ENCODE measurements around the gene ZIC1.
A peak's percentile ranks its signal among the peaks of the same experiment; 100 is the strongest.

ZIC1 gene

GRCh38 chr3:147407114-147407497 is 2.1 kb upstream of the ZIC1 start:
- Histone ChIP-seq H3K9ac (ENCODE audit: low read depth, low read length) (peak overlapping the region; percentile 32; the same call in 1 of the 2 replicates), H3K4me3 (ENCODE audit: low read length) (peak overlapping the region; percentile 64; the same call in 1 of the 2 replicates), H3K36me3 (ENCODE audit: insufficient read depth, low read depth, low read length) (no peaks in the 10 kb centered on the region), H3K9me3 (ENCODE audit: insufficient read depth, low read depth, low read length) (no peaks in the 10 kb centered on the region; the same call in 1 of the 2 replicates), H3K27ac (ENCODE audit: low read length) (no peak overlapping the region), H3K27me3 (ENCODE audit: insufficient read depth, low read length) (peaks cover 100% of the 10 kb centered on the region), H3K4me1 (ENCODE audit: insufficient read depth, low read length) (peaks cover 34% of the 10 kb centered on the region)

- Histone ChIP-seq H3K4me3 (ENCODE audit: low read length) (peak overlapping the region; percentile 64), H3K27ac (ENCODE audit: low read length) (no peak overlapping the region), H3K4me1 (ENCODE audit: insufficient read depth, low read length) (peaks cover 31% of the 10 kb centered on the region; the same call in 1 of the 2 replicates), H3K27me3 (ENCODE audit: insufficient read depth, low read length) (peaks cover 100% of the 10 kb centered on the region), H3K36me3 (ENCODE audit: insufficient read depth, low read depth, low read length) (no peaks in the 10 kb centered on the region), H3K9me3 (ENCODE audit: insufficient read depth, low read depth, low read length) (no peaks in the 10 kb centered on the region; the same call in 1 of the 2 replicates), H3K9ac (ENCODE audit: low read depth, low read length) (peak overlapping the region; percentile 46; the same call in 1 of the 2 replicates)
These were observed 1.5 kb upstream of the ZIC1 start for GRCh38 chr3:147407498-147408187.

- Histone ChIP-seq H3K27me3 (ENCODE audit: insufficient read depth, low read length) (peaks cover 100% of the 10 kb centered on the region), H3K4me1 (ENCODE audit: insufficient read depth, low read length) (peaks cover 34% of the 10 kb centered on the region; the same call in 1 of the 2 replicates), H3K9me3 (ENCODE audit: insufficient read depth, low read depth, low read length) (no peaks in the 10 kb centered on the region; the same call in 1 of the 2 replicates), H3K9ac (ENCODE audit: low read depth, low read length) (peak overlapping the region; percentile 46; the same call in 1 of the 2 replicates), H3K4me3 (ENCODE audit: low read length) (peak overlapping the region; percentile 64), H3K36me3 (ENCODE audit: insufficient read depth, low read depth, low read length) (no peaks in the 10 kb centered on the region), H3K27ac (ENCODE audit: low read length) (no peak overlapping the region)
These were observed 721 bp upstream of the ZIC1 start for GRCh38 chr3:147408188-147409100.

DNA sequence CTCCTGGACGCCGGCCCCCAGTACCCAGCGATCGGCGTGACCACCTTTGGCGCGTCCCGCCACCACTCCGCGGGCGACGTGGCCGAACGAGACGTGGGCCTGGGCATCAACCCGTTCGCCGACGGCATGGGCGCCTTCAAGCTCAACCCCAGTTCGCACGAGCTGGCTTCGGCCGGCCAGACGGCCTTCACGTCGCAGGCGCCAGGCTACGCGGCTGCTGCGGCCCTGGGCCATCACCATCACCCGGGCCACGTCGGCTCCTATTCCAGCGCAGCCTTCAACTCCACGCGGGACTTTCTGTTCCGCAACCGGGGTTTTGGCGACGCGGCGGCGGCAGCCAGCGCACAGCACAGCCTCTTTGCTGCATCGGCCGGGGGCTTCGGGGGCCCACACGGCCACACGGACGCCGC is 956 bp downstream of the ZIC1 start:
- Histone ChIP-seq H3K9me3 (ENCODE audit: insufficient read depth, low read depth, low read length) (no peaks in the 10 kb centered on the region; the same call in 1 of the 2 replicates), H3K27me3 (ENCODE audit: insufficient read depth, low read length) (peaks cover 100% of the 10 kb centered on the region), H3K4me3 (ENCODE audit: low read length) (peak overlapping the region; percentile 64; the same call in 1 of the 2 replicates), H3K36me3 (ENCODE audit: insufficient read depth, low read depth, low read length) (no peaks in the 10 kb centered on the region), H3K4me1 (ENCODE audit: insufficient read depth, low read length) (peaks cover 22% of the 10 kb centered on the region; the same call in 1 of the 2 replicates), H3K9ac (ENCODE audit: low read depth, low read length) (peak overlapping the region; percentile 3; the same call in 1 of the 2 replicates), H3K27ac (ENCODE audit: low read length) (no peak overlapping the region)

- Histone ChIP-seq H3K4me3 (ENCODE audit: low read length) (peak overlapping the region; percentile 64; the same call in 1 of the 2 replicates), H3K4me1 (ENCODE audit: insufficient read depth, low read length) (peaks cover 19% of the 10 kb centered on the region; the same call in 1 of the 2 replicates), H3K9me3 (ENCODE audit: insufficient read depth, low read depth, low read length) (no peaks in the 10 kb centered on the region; the same call in 1 of the 2 replicates), H3K27ac (ENCODE audit: low read length) (no peak overlapping the region), H3K9ac (ENCODE audit: low read depth, low read length) (peak overlapping the region; percentile 3; the same call in 1 of the 2 replicates), H3K36me3 (ENCODE audit: insufficient read depth, low read depth, low read length) (no peaks in the 10 kb centered on the region), H3K27me3 (ENCODE audit: insufficient read depth, low read length) (peaks cover 100% of the 10 kb centered on the region)
These were observed 1.5 kb downstream of the ZIC1 start for GRCh38 chr3:147410526-147411237.

GRCh38 chr3:147411238-147411814 is 2.2 kb downstream of the ZIC1 start:
- H3K9me3 ChIP-seq (ENCODE audit: insufficient read depth, low read depth, low read length) = no peaks in the 10 kb centered on the region; the same call in 1 of the 2 replicates
- peak overlapping the region; percentile 64; the same call in 1 of the 2 replicates for H3K4me3 ChIP-seq (ENCODE audit: low read length)
- no peak overlapping the region for H3K27ac ChIP-seq (ENCODE audit: low read length)
- H3K4me1 ChIP-seq (ENCODE audit: insufficient read depth, low read length) = peaks cover 19% of the 10 kb centered on the region; the same call in 1 of the 2 replicates
- peaks cover 100% of the 10 kb centered on the region for H3K27me3 ChIP-seq (ENCODE audit: insufficient read depth, low read length)
- H3K36me3 ChIP-seq (ENCODE audit: insufficient read depth, low read depth, low read length) = no peaks in the 10 kb centered on the region
- H3K9ac ChIP-seq (ENCODE audit: low read depth, low read length) = peak overlapping the region; percentile 3; the same call in 1 of the 2 replicates

DNA sequence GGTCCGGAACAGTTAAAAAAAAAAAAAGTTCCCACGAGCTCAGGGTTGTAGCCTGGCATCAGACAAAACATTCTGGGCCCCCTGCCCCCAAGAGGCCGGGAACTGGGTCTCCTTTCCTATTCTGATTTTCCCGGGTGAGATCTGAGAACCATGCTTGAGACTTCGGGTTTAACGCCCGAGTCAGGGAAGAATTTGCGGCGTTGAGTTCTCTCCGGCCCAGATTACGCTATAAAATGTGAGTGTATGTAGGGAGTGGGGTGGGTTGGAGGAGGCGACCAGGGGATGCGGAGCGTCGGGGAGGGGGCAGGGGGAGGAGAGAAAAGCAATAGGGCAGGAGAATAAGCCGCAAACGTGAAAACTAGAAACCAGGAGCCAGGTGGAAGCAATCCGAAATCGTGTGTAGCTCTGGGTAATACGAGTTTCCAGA is 2.7 kb downstream of the ZIC1 start:
- Histone ChIP-seq H3K27me3 (ENCODE audit: insufficient read depth, low read length) (peaks cover 100% of the 10 kb centered on the region), H3K27ac (ENCODE audit: low read length) (no peak overlapping the region), H3K9me3 (ENCODE audit: insufficient read depth, low read depth, low read length) (no peaks in the 10 kb centered on the region), H3K4me3 (ENCODE audit: low read length) (peak overlapping the region; percentile 64; the same call in 1 of the 2 replicates), H3K9ac (ENCODE audit: low read depth, low read length) (peak overlapping the region; percentile 3; the same call in 1 of the 2 replicates), H3K36me3 (ENCODE audit: insufficient read depth, low read depth, low read length) (no peaks in the 10 kb centered on the region), H3K4me1 (ENCODE audit: insufficient read depth, low read length) (peaks cover 19% of the 10 kb centered on the region; the same call in 1 of the 2 replicates)

DNA sequence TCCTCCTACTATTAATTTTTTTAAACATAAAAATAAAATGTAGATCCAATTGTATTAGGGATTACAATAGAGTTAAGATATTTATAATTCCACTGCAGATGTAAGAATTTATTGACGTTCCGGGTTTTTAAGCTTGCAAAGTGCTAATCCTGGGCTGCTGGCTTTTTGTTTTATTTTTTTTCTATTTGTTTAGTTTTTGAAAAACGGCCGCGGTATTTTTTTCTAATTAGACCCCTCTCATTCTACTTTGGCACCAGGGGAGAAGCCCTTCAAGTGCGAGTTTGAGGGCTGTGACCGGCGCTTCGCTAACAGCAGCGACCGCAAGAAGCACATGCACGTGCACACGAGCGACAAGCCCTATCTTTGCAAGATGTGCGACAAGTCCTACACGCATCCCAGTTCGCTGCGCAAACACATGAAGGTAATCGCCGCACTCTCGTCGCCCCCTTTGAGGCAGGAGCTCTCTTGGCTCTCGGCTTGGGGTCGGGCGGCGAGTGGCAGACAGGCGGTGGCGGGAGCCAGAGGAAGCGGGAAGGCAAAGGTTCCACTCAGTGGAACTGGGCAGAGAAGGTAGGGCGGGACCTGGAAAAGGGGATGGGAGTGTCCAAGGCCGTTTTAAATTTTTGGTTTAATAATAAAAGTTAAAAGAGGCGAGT is 3.2 kb downstream of the ZIC1 start:
- Histone ChIP-seq H3K27me3 (ENCODE audit: insufficient read depth, low read length) (peaks cover 100% of the 10 kb centered on the region), H3K4me3 (ENCODE audit: low read length) (peak overlapping the region; percentile 58; the same call in 1 of the 2 replicates), H3K4me1 (ENCODE audit: insufficient read depth, low read length) (peaks cover 16% of the 10 kb centered on the region; the same call in 1 of the 2 replicates), H3K36me3 (ENCODE audit: insufficient read depth, low read depth, low read length) (no peaks in the 10 kb centered on the region), H3K27ac (ENCODE audit: low read length) (no peak overlapping the region), H3K9me3 (ENCODE audit: insufficient read depth, low read depth, low read length) (no peaks in the 10 kb centered on the region), H3K9ac (ENCODE audit: low read depth, low read length) (no peak overlapping the region)

DNA sequence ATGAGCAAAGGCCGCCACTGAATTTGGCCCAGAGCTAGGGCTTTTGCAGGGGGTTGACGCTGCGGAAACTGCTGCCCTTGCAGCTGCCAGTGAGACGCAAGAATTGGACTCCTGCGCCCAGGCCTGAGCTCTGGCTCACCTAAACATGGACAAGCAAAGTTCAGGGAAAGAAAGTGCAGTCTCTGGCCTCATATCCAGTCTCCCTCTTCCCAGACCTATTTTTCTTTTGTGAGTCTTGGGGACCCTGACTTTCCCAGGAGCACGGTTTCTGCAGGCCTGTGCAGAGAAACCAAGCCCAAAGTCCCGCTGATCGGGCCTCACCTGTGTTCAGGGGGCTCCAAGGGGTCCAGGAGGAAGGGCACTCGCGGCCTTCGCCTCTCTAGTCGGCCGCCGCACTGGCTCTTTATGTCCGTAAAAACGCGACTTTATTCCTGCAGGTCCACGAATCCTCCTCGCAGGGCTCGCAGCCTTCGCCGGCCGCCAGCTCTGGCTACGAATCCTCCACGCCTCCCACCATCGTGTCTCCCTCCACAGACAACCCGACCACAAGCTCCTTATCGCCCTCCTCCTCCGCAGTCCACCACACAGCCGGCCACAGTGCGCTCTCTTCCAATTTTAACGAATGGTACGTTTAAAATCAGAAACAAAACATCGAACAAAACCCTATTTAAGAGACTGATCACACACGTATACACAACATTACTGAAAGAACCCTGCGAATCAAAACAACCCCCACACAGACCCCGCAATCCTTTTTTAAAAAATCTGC is 3.9 kb downstream of the ZIC1 start:
- Histone ChIP-seq H3K27me3 (ENCODE audit: insufficient read depth, low read length) (peaks cover 100% of the 10 kb centered on the region), H3K4me1 (ENCODE audit: insufficient read depth, low read length) (peaks cover 12% of the 10 kb centered on the region; the same call in 1 of the 2 replicates), H3K9me3 (ENCODE audit: insufficient read depth, low read depth, low read length) (no peaks in the 10 kb centered on the region), H3K36me3 (ENCODE audit: insufficient read depth, low read depth, low read length) (no peaks in the 10 kb centered on the region), H3K9ac (ENCODE audit: low read depth, low read length) (peak overlapping the region; percentile 28; the same call in 1 of the 2 replicates), H3K27ac (ENCODE audit: low read length) (no peak overlapping the region), H3K4me3 (ENCODE audit: low read length) (peak overlapping the region; percentile 58)
